Upper lobe of right lung (tissue), 1 donor: ENCODE results near the gene SLC38A8. TPM values are rescaled to one million over a fixed set of nuclear protein-coding genes. Genes with fewer than 3 reads are reported as not detected.

Experiments
- ATAC-seq: fragments of 200-7000 bp; cut with Tn5 transposase; one replicate; pipeline ENCODE4 v1.9.1; 2020; ENCODE audit warnings: mild to moderate bottlenecking, moderate library complexity
- DNase-seq: peaks from one replicate; pipeline ENCODE4 v3.0.0-alpha.2; 2020
- H3K27ac ChIP-seq: fragments of 200-600 bp; one replicate; pipeline ENCODE4 v1.8.0; 2022
- H3K27me3 ChIP-seq: fragments of 200-600 bp; one replicate; pipeline ENCODE4 v1.8.0; 2022; ENCODE audit warnings: mild to moderate bottlenecking
- H3K36me3 ChIP-seq: fragments of 200-600 bp; one replicate; pipeline ENCODE4 v1.8.0; 2022
- H3K4me1 ChIP-seq: fragments of 200-600 bp; one replicate; pipeline ENCODE4 v1.8.0; 2022
- H3K4me3 ChIP-seq: fragments of 200-600 bp; one replicate; pipeline ENCODE4 v1.8.0; 2022; ENCODE audit warnings: mild to moderate bottlenecking
- H3K9me3 ChIP-seq: fragments of 200-600 bp; one replicate; pipeline ENCODE4 v1.8.0; 2022
- intact Hi-C: fragments of 100-400 bp; cut with DNase I; formaldehyde crosslinking; loops from one replicate; pipeline ENCODE4 v1.11.0; 2022
- total RNA-seq: library from RNA; stranded (reverse); fragmentation: NEBNext Ultra II Directional; extraction: Animal tissue kit (Norgen Biotek cat#: 25700); gene quantifications from one replicate; pipeline ENCODE4 v1.2.1, GENCODE V29; 2021
- TF ChIP-seq, protein P1 (sequence below): fragments of 200-600 bp; IDR thresholded peaks from one replicate; pipeline ENCODE4 v1.8.0; 2022; ENCODE audit warnings: antibody characterized with exemption
- donor health status: DM: no; HTN: yes; CAD: no; lungs with severe emphysema.

Gene SLC38A8
- total RNA-seq, 1 donor from 2014 or later, result not detected

DNA sequence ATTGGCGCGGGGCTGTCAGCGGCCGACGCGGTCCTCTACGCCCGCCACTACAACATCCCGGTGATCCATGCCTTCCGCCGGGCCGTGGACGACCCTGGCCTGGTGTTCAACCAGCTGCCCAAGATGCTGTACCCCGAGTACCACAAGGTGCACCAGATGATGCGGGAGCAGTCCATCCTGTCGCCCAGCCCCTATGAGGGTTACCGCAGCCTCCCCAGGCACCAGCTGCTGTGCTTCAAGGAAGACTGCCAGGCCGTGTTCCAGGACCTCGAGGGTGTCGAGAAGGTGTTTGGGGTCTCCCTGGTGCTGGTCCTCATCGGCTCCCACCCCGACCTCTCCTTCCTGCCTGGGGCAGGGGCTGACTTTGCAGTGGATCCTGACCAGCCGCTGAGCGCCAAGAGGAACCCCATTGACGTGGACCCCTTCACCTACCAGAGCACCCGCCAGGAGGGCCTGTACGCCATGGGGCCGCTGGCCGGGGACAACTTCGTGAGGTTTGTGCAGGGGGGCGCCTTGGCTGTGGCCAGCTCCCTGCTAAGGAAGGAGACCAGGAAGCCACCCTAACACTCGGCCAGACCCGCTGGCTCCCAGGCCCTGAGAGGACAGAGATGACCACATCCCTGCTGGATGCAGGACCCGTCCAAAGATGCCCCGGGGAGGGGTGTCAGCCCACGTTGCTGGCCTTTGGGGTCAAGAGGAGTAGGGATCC, 77.0 kb downstream of the SLC38A8 start:
- peaks cover 21% of the 10 kb centered on the region for H3K36me3 ChIP-seq
- no peak overlapping the region for H3K4me3 ChIP-seq
- no peak for ATAC-seq
- no peak overlapping the region for H3K27ac ChIP-seq
- DNase-seq, result no peak
- intact Hi-C loops, result no loop called here
- H3K4me1 ChIP-seq, result no peaks in the 10 kb centered on the region
- H3K27me3 ChIP-seq, result peaks cover 14% of the 10 kb centered on the region
- TF ChIP-seq, protein P1, sequence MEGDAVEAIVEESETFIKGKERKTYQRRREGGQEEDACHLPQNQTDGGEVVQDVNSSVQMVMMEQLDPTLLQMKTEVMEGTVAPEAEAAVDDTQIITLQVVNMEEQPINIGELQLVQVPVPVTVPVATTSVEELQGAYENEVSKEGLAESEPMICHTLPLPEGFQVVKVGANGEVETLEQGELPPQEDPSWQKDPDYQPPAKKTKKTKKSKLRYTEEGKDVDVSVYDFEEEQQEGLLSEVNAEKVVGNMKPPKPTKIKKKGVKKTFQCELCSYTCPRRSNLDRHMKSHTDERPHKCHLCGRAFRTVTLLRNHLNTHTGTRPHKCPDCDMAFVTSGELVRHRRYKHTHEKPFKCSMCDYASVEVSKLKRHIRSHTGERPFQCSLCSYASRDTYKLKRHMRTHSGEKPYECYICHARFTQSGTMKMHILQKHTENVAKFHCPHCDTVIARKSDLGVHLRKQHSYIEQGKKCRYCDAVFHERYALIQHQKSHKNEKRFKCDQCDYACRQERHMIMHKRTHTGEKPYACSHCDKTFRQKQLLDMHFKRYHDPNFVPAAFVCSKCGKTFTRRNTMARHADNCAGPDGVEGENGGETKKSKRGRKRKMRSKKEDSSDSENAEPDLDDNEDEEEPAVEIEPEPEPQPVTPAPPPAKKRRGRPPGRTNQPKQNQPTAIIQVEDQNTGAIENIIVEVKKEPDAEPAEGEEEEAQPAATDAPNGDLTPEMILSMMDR, result no peak
- H3K9me3 ChIP-seq, result no peaks in the 10 kb centered on the region

DNA sequence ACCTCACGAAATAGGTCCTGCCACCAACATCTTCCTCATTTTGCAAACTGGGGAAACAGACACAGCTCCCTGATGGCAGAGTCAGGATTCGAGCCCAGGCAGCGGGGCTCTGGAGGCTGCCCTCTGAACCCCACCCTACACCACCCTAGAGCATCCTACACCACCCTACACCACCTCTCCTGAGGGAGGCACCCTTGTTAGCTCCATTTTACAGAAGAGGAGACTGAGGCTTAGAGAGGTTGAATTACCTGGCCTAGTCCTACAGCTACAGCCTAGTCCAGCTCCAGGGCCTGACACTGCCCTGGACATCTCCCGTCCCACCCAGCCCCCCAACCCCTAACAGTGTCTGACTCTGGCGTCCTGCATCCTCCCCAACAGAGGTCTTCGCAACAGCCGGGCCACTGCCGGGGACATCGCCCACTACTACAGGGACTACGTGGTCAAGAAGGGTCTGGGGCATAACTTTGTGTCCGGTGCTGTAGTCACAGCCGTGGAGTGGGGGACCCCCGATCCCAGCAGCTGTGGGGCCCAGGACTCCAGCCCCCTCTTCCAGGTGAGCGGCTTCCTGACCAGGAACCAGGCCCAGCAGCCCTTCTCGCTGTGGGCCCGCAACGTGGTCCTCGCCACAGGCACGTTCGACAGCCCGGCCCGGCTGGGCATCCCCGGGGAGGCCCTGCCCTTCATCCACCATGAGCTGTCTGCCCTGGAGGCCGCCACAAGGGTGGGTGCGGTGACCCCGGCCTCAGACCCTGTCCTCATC, 77.7 kb downstream of the SLC38A8 start:
- no peak for ATAC-seq
- H3K4me1 ChIP-seq, result no peaks in the 10 kb centered on the region
- H3K27me3 ChIP-seq, result peaks cover 11% of the 10 kb centered on the region
- no peak overlapping the region for H3K27ac ChIP-seq
- no peaks in the 10 kb centered on the region for H3K9me3 ChIP-seq
- intact Hi-C loops, result no loop called here
- TF ChIP-seq, protein P1, result no peak
- H3K36me3 ChIP-seq, result peaks cover 28% of the 10 kb centered on the region
- DNase-seq, result no peak
- H3K4me3 ChIP-seq, result no peak overlapping the region

DNA sequence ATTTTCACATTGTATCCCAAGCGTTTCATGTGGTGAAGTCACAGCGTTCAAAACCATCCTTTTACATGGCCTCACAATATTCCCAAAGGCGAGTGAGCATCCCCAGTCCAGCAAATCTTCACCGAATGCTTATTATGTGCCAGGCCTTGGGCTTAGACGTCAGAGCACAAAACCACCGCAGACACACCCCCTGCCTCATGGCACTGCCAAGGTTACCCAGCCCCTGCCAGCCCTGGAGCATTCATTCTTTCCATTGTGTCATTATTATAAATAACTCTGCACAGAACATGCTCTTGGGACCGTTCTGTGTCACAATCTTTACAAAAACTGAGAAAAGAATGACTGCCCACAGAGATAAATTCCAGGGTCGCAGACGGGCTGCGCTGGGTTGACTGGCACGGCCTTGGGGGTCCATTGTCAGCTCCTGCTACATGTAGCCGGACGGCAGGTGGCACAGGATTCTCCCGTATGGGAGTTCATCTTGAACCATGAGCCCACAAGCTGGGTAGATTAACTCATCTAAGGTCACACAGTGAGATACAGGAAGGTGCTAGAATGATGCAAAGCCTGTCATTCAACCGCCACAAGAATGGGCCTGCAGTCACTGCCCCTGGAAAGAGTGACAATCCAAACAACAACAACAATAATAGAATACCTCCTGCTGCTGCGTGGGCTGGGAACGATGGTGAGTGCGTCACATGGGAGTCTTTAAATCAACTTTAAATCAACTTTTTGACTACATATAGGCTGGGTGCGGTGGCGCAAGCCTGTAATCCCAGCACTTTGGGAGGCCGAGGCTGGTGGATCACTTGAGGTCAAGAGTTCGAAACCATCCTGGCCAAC, 79.1 kb downstream of the SLC38A8 start:
- Histone ChIP-seq H3K36me3 (peaks cover 40% of the 10 kb centered on the region), H3K9me3 (no peaks in the 10 kb centered on the region), H3K4me3 (no peak overlapping the region), H3K27ac (no peak overlapping the region), H3K4me1 (no peaks in the 10 kb centered on the region), H3K27me3 (no peaks in the 10 kb centered on the region)
- DNase-seq, result no peak
- ATAC-seq, result no peak
- intact Hi-C loops, result no loop called here
- TF ChIP-seq, protein P1, result no peak

DNA sequence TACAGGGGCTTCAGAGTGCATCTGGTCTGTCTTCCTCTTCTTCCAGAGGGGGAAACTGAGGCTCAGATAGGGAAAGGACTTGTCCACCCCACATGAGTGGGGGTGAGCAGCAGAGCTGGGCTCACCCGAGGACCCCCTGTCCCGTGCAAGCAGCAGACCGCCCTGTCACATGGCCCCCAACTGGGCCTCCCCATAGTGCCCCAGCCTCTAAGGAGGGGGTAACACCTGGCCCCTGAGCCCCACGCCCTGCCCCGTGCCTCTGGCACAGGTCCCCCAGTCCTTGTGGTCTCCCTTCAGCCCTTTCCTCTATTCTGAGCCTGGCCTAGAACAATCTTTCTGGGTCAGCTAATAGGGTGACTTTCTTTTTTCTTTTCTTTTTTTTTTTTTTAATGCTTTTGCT, 81.0 kb downstream of the SLC38A8 start:
- Histone ChIP-seq H3K27ac (no peak overlapping the region), H3K36me3 (peaks cover 45% of the 10 kb centered on the region), H3K9me3 (no peaks in the 10 kb centered on the region), H3K4me3 (no peak overlapping the region), H3K27me3 (no peaks in the 10 kb centered on the region), H3K4me1 (no peaks in the 10 kb centered on the region)
- TF ChIP-seq, protein P1, result no peak
- DNase-seq (no peak), ATAC-seq (no peak)
- intact Hi-C loops, result no loop called here

DNA sequence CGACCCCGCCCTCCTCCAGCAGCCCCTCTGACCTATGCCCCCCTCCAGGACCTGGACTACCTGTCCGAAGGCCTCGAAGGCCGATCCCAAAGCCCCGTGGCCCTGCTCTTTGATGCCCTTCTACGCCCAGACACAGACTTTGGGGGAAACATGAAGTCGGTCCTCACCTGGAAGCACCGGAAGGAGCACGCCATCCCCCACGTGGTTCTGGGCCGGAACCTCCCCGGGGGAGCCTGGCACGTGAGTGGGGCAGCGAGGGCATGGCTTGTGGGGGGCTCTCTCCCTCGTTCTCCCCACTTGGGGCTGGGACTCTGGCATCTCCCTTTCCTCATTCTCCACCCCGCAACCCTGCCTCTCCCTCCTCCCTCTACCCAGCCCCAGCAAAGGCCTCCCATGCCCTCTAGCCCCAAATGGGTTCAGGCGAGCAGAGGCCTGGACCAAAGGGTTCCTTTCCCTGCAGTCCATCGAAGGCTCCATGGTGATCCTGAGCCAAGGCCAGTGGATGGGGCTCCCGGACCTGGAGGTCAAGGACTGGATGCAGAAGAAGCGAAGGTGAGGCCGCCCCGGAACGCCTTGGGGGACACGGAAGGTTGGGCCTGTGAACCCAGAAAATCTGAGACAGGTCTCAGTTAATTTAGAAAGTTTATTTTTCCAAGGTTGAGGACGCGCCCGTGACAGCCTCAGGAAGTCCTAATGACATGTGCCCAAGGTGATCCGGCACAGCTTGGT, 81.9 kb downstream of the SLC38A8 start:
- Histone ChIP-seq H3K9me3 (no peaks in the 10 kb centered on the region), H3K4me1 (no peaks in the 10 kb centered on the region), H3K36me3 (peaks cover 45% of the 10 kb centered on the region), H3K4me3 (no peak overlapping the region), H3K27me3 (no peaks in the 10 kb centered on the region), H3K27ac (no peak overlapping the region)
- TF ChIP-seq, protein P1, result no peak
- ATAC-seq (no peak), DNase-seq (no peak)
- intact Hi-C loops, result no loop called here
